GM19035 (cell line): ENCODE data around the gene DHRS4.
"Not testable (repeated sequence)": the region's sequence is repeated elsewhere in the genome, so short reads cannot be mapped to it uniquely, and the experiment has no call there.

Experiments
- ATAC-seq: cut with Tn5 transposase; IDR thresholded peaks from one replicate; pipeline ENCODE4 v1.9.1; 2021; ENCODE audit not compliant: unreplicated experiment

Gene DHRS4

DNA sequence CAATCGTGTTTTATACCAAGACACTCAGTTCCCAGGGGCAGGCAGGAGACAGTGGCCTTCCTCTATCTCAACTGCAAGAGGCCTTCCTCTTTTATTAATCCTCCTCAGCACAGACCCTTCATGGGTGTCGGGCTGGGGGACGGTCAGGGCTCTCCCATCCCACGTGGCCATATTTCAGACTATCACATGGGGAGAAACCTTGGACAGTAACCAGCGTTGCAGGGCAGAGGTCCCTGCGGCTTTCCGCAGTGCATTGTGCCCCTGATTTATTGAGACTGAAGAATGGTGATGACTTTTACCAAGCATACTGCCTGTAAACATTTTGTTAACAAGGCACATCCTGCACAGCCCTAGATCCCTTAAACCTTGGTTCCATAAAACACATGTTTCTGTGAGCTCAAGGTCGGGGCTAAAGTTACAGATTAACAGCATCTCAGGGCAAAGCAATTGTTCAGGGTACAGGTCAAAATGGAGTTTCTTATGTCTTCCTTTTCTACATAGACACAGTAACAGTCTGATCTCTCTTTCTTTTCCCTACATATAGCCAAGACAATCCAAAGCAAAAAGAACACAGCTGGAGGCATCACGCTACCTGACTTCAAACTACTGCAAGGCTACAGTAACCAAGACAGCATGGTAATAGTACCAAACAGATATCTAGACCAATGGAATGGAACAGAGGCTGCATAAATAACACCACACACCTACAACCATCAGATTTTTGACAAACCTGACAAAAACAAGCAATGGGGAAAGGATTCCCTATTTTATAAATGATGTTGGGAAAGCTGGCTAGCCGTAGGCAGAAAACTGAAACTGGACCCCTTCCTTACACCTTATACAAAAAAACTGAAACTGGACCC is 28.6 kb downstream of the DHRS4 start:
- not testable (repeated sequence) for ATAC-seq

DNA sequence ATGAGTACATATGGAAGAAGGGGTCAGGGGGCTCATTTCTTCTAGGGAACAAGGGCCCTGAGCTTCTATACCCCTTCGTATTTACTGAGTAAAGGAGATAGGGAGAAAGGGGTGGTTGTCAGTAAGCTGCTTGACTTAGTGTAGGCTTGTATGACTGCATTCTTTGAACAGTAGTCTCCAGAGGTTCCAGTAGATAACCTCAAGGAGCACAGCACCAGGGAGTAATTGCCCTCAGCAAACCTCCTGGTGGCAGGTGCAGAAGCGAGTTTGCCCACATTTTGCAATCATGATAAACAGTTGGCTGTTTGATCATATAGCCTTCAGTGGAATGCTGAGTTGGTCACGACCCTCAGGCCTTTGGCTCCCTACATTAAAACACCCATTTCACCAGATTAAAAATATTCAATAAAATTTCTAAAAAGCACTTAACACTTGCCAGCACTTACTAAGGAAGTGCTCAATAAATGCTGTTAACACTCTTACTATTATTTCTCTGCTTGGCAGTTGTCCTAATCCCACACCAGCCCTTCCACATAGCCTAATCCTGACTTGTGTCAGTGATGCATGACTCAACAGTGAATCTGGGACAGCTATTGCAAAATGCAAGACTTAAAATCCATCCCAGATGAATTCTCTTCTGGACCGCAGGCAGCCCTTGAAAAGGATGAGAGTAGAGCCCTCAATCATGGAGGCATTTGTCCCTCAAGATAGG is 31.5 kb downstream of the DHRS4 start:
- ATAC-seq: no peak

- not testable (repeated sequence) for ATAC-seq
Observed at GRCh38 chr14:23988223-23988606, 34.6 kb downstream of the DHRS4 start.

GRCh38 chr14:23988607-23989363 is 35.2 kb downstream of the DHRS4 start, which contains the start of gene DHRS4L2:
DHRS4L2 (plus strand) TSS chr14:23988929; CDS start chr14:23988948, 19 bp downstream.
- peak; percentile 87 for ATAC-seq

DNA sequence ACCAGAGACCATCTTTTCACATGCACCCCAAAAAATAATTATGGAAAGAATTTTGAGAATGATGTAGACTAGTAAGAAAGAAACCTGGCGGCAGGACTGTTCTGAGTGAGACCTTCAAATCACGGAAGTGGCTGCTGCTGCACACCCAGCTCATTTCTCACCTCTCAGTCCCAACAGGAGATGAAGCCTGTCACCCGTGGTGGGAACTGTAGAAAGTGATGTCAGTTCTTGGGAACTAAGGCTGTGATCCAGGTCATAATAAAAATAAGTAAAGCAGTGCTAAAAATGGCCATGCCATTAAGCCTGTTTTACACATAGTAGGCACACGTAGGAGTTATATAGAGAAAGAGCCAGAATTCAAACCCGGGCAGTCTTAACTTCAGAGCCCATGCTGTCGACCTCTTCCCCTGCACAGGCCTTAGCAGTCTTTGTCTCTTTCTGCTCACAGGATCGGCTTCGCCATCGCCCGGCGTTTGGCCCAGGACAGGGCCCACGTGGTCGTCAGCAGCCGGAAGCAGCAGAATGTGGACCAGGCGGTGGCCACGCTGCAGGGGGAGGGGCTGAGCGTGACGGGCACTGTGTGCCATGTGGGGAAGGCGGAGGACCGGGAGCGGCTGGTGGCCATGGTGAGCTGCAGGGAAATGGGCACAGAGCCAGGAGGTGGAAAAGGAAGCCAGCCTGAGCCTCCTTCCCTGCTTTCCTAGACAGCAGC is 36.3 kb downstream of the DHRS4 start:
- not testable (repeated sequence) for ATAC-seq

DNA sequence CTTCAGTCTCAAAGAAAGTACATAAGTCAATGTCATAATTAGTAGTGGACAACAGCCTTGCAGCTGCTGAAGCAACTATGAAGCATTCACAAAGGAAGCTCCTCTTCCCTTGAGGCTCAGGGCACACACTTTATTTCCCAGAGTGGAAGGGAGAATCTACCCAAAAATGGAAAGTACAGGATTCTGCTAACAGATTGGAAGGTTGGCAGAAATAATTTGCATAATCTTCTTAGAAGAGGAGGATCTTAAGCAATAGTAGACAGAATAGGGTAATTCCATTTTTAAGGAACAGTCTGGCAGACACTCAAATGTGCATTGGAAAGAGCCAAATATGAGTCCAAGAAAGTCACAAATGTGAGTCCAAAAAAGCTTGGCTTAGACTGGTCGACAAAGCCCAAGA is 37.4 kb downstream of the DHRS4 start:
- ATAC-seq: not testable (repeated sequence)

DNA sequence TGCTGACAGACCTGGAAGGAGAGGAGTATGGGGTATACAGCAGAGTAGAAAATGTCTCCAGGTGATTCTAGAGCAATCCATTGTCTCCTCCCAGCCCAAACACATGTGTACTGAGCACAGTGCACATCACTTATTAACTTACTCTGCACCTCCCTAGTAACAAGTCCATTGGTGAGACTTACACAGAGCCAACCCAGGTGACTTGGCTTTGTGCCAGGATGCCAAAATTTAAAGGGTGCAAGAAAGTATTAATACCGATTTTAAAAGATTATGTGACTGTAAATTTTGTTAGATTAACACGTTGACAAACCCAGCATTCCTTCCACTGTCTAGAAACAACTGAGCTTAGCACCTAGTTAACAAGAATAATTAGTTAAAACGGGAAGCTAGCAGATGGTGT is 39.5 kb downstream of the DHRS4 start:
- not testable (repeated sequence) for ATAC-seq

DNA sequence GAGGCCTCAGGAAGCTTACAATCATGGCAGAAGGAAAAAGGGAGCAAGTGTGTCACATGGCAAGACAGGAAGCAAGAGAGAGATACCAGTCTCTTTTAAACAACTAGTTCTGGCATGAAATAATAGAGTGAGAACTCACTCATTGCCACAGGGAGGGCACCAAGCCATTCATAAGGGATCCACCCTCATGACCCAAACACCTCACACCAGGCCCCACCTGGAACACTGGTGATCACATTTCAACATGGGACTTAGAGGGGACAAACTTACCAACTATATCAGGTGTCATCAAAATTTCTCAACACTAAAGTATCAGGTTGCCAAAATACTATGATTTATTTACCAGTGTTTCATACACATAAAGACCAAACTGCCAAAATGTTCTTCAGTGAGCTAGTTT is 42.4 kb downstream of the DHRS4 start:
- ATAC-seq: not testable (repeated sequence)

DNA sequence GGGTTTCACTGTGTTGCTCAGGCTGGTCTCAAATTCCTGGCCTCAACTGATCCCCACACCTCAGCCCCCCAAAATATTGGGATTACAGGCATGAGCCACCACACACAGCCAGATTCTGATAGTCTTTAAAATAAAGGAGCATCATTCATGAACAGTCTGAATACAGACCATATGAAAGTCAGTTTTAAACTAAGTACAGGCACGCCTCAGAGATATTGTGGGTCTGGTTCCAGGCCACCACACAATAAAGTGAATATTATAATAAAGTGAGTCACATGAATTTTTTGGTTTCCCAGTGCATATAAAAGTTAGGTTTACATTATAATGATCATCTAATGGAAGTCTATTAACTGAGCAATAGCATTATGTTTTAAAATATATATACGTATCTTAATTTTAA is 43.3 kb downstream of the DHRS4 start:
- ATAC-seq: not testable (repeated sequence)

GRCh38 chr14:23999640-24000039 is 46.1 kb downstream of the DHRS4 start:
- not testable (repeated sequence) for ATAC-seq

DNA sequence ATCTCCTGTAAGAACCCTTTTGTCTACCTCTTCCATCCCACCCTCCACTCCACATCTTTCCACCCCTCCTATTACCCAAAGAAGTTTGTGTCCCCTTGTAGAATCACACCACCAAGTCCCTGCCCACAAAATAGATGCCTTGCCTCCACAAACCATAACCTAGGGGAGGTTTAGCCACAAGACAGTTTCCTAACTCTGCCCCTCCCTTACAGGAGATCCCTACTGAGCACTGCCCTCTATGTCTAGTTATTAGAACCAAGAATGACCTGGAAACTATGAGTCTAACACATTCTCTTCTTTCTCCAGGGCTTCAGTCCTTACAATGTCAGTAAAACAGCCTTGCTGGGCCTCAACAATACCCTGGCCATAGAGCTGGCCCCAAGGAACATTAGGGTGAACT is 47.5 kb downstream of the DHRS4 start:
- not testable (repeated sequence) for ATAC-seq

- ATAC-seq: not testable (repeated sequence)
Observed at GRCh38 chr14:24001679-24002078, 48.1 kb downstream of the DHRS4 start.

- peak; percentile 39 for ATAC-seq
Observed at GRCh38 chr14:24006471-24006816, 52.9 kb downstream of the DHRS4 start.

GRCh38 chr14:24006817-24007652 is 53.5 kb downstream of the DHRS4 start:
- peak; percentile 88 for ATAC-seq

- no peak for ATAC-seq
Observed at GRCh38 chr14:24011051-24011450, 57.5 kb downstream of the DHRS4 start.

DNA sequence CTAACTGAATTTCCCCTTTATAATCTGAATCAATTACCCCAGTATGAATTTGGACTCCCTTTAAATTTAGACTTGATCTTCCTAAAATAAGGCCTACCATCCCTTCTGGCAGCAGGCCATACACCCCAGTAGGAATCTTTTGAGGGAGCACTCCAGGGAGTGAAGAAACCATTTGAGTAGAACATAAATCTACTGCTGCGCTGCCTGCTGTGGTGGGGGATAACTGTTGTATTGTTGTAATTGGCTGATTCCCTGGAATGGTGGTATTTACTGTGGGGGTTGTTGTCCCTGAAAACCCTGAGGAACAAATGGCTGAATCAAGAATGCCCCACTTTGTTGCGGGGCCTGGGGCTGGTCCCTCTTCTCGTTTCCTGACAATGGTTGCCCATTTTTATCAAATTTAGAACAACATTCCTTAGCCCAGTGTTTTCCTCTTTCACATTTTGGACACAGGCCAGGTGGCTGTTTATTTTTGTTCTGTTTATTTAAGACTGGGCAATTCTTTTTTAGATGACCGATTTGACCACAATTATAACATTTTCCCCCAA is 59.2 kb downstream of the DHRS4 start:
- ATAC-seq: not testable (repeated sequence)

- no peak for ATAC-seq
Observed at GRCh38 chr14:24013654-24014514, 60.3 kb downstream of the DHRS4 start.

GRCh38 chr14:24015745-24016144 is 62.2 kb downstream of the DHRS4 start:
- ATAC-seq: not testable (repeated sequence)
